Measurements from ENCODE around the gene MAML1. TPM values are rescaled to one million over a fixed set of nuclear protein-coding genes. Genes with fewer than 3 reads are reported as not detected.

MAML1 gene
- total RNA-seq, 1 experiment from 2014 or later, result 42.2 TPM

DNA sequence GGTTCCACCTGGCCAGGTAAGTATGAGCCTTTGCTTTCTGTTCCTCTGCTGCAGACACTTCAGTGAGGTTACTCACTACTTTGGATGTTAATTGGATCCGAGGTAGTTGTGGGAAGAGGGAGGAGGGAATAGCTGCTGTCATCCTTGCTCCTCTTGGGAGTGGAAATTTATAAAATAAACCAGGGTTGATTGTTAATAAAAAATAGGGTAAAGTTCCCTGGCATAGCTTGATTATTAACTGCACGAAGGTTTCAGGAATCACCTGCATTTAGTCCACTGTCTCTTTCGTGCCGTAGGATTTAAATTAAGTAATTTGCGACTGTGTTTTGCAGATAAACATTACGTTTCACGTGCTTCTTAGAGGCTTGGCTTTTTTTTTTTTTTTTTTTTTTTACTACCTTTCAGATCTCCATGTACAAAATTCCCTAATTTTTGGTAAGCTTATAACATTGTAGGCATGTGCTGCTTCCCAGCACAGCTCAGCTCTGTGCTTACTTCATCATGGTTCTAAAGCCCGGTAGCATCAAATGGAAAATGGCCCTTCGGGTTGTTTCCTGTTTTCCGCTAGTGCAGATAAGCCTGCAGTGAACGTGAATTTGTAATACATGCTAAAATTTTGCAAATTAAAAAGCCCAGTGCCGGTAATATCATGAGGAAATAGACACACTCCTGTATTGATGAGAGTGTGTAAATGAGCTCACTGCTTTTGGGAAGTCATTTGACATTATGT, 34.3 kb downstream of the MAML1 start:
- ATAC-seq, result no peak
- ChIA-PET POLR2A (no interaction called here), CTCF (interaction anchor here (0.7 kb wide), 2 partner anchors 28 to 1090 kb away, joined by 3 to 5 read pairs; no protein-coding TSS in a partner anchor)
- TF ChIP-seq, protein P1, sequence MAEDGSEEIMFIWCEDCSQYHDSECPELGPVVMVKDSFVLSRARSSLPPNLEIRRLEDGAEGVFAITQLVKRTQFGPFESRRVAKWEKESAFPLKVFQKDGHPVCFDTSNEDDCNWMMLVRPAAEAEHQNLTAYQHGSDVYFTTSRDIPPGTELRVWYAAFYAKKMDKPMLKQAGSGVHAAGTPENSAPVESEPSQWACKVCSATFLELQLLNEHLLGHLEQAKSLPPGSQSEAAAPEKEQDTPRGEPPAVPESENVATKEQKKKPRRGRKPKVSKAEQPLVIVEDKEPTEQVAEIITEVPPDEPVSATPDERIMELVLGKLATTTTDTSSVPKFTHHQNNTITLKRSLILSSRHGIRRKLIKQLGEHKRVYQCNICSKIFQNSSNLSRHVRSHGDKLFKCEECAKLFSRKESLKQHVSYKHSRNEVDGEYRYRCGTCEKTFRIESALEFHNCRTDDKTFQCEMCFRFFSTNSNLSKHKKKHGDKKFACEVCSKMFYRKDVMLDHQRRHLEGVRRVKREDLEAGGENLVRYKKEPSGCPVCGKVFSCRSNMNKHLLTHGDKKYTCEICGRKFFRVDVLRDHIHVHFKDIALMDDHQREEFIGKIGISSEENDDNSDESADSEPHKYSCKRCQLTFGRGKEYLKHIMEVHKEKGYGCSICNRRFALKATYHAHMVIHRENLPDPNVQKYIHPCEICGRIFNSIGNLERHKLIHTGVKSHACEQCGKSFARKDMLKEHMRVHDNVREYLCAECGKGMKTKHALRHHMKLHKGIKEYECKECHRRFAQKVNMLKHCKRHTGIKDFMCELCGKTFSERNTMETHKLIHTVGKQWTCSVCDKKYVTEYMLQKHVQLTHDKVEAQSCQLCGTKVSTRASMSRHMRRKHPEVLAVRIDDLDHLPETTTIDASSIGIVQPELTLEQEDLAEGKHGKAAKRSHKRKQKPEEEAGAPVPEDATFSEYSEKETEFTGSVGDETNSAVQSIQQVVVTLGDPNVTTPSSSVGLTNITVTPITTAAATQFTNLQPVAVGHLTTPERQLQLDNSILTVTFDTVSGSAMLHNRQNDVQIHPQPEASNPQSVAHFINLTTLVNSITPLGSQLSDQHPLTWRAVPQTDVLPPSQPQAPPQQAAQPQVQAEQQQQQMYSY (CRISPR knock-in tag; IDR thresholded peaks at IDR 0.05), result no peak
- TF ChIP-seq, protein P2, sequence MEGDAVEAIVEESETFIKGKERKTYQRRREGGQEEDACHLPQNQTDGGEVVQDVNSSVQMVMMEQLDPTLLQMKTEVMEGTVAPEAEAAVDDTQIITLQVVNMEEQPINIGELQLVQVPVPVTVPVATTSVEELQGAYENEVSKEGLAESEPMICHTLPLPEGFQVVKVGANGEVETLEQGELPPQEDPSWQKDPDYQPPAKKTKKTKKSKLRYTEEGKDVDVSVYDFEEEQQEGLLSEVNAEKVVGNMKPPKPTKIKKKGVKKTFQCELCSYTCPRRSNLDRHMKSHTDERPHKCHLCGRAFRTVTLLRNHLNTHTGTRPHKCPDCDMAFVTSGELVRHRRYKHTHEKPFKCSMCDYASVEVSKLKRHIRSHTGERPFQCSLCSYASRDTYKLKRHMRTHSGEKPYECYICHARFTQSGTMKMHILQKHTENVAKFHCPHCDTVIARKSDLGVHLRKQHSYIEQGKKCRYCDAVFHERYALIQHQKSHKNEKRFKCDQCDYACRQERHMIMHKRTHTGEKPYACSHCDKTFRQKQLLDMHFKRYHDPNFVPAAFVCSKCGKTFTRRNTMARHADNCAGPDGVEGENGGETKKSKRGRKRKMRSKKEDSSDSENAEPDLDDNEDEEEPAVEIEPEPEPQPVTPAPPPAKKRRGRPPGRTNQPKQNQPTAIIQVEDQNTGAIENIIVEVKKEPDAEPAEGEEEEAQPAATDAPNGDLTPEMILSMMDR (IDR thresholded peaks at IDR 0.05), result no peak
- no peak for TF ChIP-seq ZNF138 (CRISPR knock-in tag; conservative IDR thresholded peaks at IDR 0.05)
- no peak for TF ChIP-seq SMAD4 (CRISPR knock-in tag; IDR thresholded peaks at IDR 0.05)
- TF ChIP-seq, protein P3, sequence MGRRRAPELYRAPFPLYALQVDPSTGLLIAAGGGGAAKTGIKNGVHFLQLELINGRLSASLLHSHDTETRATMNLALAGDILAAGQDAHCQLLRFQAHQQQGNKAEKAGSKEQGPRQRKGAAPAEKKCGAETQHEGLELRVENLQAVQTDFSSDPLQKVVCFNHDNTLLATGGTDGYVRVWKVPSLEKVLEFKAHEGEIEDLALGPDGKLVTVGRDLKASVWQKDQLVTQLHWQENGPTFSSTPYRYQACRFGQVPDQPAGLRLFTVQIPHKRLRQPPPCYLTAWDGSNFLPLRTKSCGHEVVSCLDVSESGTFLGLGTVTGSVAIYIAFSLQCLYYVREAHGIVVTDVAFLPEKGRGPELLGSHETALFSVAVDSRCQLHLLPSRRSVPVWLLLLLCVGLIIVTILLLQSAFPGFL (CRISPR knock-in tag; IDR thresholded peaks at IDR 0.05; ENCODE audit: borderline replicate concordance), result no peak
- TF ChIP-seq ZNF281 (CRISPR knock-in tag; IDR thresholded peaks at IDR 0.05), result no peak
- TF ChIP-seq, protein P4, sequence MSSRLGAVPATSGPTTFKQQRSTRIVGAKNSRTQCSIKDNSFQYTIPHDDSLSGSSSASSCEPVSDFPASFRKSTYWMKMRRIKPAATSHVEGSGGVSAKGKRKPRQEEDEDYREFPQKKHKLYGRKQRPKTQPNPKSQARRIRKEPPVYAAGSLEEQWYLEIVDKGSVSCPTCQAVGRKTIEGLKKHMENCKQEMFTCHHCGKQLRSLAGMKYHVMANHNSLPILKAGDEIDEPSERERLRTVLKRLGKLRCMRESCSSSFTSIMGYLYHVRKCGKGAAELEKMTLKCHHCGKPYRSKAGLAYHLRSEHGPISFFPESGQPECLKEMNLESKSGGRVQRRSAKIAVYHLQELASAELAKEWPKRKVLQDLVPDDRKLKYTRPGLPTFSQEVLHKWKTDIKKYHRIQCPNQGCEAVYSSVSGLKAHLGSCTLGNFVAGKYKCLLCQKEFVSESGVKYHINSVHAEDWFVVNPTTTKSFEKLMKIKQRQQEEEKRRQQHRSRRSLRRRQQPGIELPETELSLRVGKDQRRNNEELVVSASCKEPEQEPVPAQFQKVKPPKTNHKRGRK (CRISPR knock-in tag; IDR thresholded peaks at IDR 0.05; ENCODE audit: borderline replicate concordance), result no peak
- no peak for TF ChIP-seq HMGA2 (CRISPR knock-in tag; IDR thresholded peaks at IDR 0.05)
- no peak for TF ChIP-seq E2F1 (CRISPR knock-in tag; IDR thresholded peaks at IDR 0.05)
- no peak for TF ChIP-seq ZNF317 (CRISPR knock-in tag; IDR thresholded peaks at IDR 0.05; ENCODE audit: borderline replicate concordance, low read depth)
- no peak for TF ChIP-seq FOXP1 (CRISPR knock-in tag; IDR thresholded peaks at IDR 0.05; ENCODE audit: borderline replicate concordance)
- TF ChIP-seq SOX15 (CRISPR knock-in tag; IDR thresholded peaks at IDR 0.05), result no peak
- no peak for TF ChIP-seq GTF2I (CRISPR knock-in tag; conservative IDR thresholded peaks at IDR 0.05)
- TF ChIP-seq, protein P5, sequence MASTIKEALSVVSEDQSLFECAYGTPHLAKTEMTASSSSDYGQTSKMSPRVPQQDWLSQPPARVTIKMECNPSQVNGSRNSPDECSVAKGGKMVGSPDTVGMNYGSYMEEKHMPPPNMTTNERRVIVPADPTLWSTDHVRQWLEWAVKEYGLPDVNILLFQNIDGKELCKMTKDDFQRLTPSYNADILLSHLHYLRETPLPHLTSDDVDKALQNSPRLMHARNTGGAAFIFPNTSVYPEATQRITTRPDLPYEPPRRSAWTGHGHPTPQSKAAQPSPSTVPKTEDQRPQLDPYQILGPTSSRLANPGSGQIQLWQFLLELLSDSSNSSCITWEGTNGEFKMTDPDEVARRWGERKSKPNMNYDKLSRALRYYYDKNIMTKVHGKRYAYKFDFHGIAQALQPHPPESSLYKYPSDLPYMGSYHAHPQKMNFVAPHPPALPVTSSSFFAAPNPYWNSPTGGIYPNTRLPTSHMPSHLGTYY (CRISPR knock-in tag; IDR thresholded peaks at IDR 0.05), result no peak
- no peak for TF ChIP-seq PRRX2 (CRISPR knock-in tag; IDR thresholded peaks at IDR 0.05)
- Mint-ChIP-seq H3K4me3 (no peak overlapping the region), H3K9me3 (no peaks in the 10 kb centered on the region), H3K27me3 (ENCODE audit: low read depth) (no peaks in the 10 kb centered on the region), H3K4me1 (peaks cover 23% of the 10 kb centered on the region), H3K36me3 (peaks cover 51% of the 10 kb centered on the region), H3K27ac (peak overlapping the region; percentile 79)
- no peak for DNase-seq (ENCODE audit: low spot score)

Measured in WTC11 (cell line).